Measurements from ENCODE around the gene GGA1.
A peak's percentile ranks its signal among the peaks of the same experiment; 100 is the strongest.

The GGA1 gene

DNA sequence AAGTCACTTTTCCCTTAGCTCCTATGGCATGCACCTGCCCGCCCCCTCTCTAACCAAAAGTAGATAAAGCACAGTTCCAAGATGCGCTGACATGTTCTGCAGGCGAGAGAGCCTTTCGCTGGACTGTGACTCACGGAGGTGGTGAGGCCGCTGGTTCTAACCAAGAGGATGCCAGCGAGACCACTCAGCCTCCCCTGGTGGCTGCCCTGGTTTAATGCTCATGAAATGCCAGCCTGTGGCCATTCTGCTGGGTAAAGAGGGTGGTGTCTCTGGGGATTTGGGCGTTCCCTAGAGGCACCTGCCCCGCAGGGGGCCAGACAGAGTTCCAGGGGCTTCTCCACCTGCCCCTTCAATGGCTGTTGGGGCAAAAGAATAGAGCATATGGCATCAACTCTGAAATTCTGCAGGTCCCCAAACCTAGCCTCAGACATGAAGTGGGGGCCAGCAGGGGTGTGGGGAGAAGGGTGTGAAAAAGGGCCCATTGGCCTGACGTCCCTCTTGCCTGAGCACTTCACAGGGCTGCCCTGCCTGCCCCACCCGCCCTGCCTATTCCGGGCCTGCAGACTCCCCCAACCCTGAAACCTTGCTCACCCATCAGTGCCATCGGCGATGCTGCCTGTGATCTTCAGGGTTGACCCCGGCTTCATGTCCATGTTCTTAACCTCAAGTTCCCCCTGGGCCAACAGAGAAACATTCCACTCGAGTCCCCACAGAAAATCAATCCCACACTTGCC lies 37.2 kb upstream of the GGA1 start:
- peaks cover 17% of the 10 kb centered on the region for H3K4me1 ChIP-seq (ENCODE audit: insufficient read depth, poor library complexity, severe bottlenecking)
- TF ChIP-seq, protein P1, sequence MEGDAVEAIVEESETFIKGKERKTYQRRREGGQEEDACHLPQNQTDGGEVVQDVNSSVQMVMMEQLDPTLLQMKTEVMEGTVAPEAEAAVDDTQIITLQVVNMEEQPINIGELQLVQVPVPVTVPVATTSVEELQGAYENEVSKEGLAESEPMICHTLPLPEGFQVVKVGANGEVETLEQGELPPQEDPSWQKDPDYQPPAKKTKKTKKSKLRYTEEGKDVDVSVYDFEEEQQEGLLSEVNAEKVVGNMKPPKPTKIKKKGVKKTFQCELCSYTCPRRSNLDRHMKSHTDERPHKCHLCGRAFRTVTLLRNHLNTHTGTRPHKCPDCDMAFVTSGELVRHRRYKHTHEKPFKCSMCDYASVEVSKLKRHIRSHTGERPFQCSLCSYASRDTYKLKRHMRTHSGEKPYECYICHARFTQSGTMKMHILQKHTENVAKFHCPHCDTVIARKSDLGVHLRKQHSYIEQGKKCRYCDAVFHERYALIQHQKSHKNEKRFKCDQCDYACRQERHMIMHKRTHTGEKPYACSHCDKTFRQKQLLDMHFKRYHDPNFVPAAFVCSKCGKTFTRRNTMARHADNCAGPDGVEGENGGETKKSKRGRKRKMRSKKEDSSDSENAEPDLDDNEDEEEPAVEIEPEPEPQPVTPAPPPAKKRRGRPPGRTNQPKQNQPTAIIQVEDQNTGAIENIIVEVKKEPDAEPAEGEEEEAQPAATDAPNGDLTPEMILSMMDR (IDR thresholded peaks at IDR 0.05; ENCODE audit: poor library complexity, severe bottlenecking): peak; percentile 32
- DNase-seq (ENCODE audit: low spot score): no peak

DNA sequence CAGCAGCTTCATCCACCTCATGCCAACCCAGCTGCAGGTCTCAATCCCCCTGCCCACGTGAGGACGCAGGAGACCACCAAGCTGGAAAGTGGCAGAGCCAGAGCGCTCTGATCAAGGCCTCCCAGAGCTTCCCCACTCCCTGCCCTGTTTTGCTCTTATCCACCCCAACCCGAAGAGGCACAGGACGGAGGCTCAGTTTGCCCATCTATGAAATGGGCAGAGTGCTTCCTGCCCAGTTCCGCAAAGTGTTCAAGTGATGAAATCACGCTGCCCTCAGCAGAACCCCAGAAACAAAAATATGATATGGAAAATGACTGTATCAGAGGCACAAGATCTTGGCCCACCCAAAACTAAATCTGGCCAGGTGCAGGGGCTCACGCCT lies 36.7 kb upstream of the GGA1 start:
- DNase-seq (ENCODE audit: low spot score) (no peak), ATAC-seq (ENCODE audit: low read depth) (no peak)
- Histone ChIP-seq H3K4me3 (ENCODE audit: severe bottlenecking) (no peak overlapping the region), H3K4me1 (ENCODE audit: insufficient read depth, poor library complexity, severe bottlenecking) (peaks cover 15% of the 10 kb centered on the region), H3K27me3 (ENCODE audit: insufficient read depth, poor library complexity, severe bottlenecking) (no peaks in the 10 kb centered on the region), H3K27ac (ENCODE audit: poor library complexity, severe bottlenecking) (no peak overlapping the region), H3K9me3 (ENCODE audit: severe bottlenecking) (no peaks in the 10 kb centered on the region), H3K36me3 (ENCODE audit: low read depth) (peaks cover 8% of the 10 kb centered on the region)
- TF ChIP-seq, protein P1 (IDR thresholded peaks at IDR 0.05; ENCODE audit: poor library complexity, severe bottlenecking): no peak

More for the DNA sequence above, 37.2 kb upstream of the GGA1 start:
- ATAC-seq (ENCODE audit: low read depth): peak; percentile 46
- Histone ChIP-seq H3K27ac (ENCODE audit: poor library complexity, severe bottlenecking) (no peak overlapping the region), H3K4me3 (ENCODE audit: severe bottlenecking) (no peak overlapping the region), H3K36me3 (ENCODE audit: low read depth) (peaks cover 14% of the 10 kb centered on the region), H3K9me3 (ENCODE audit: severe bottlenecking) (no peaks in the 10 kb centered on the region), H3K27me3 (ENCODE audit: insufficient read depth, poor library complexity, severe bottlenecking) (no peaks in the 10 kb centered on the region)

DNA sequence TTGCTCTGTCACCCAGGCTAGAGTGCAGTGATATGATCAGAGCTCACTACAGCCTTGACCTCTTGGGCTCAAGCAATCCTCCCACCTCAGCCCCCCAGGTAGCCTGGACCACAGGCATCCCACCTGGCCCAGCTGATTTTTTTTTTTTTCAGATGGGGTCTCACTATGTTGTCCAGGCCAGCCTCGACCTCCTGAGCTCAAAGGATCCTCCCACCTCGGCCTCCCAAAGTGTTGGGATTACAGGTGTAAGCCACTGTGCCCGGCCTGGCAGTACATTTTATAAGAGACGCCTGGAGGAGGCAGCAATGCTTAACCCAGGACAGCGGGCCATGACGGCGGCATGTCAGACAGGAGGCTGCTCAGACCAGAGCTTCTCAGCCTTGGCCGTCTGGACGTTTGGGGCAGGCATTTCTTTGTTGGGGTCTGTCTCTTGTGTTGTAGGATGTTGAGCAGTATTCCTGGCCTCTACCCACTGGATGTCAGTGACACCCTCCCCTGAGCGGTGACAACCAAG lies 33.1 kb upstream of the GGA1 start:
- DNase-seq (ENCODE audit: low spot score) (no peak), ATAC-seq (ENCODE audit: low read depth) (no peak)
- H3K4me3 ChIP-seq (ENCODE audit: severe bottlenecking): no peak overlapping the region
- no peaks in the 10 kb centered on the region for H3K36me3 ChIP-seq (ENCODE audit: low read depth)
- peaks cover 1% of the 10 kb centered on the region for H3K4me1 ChIP-seq (ENCODE audit: insufficient read depth, poor library complexity, severe bottlenecking)
- TF ChIP-seq, protein P1 (IDR thresholded peaks at IDR 0.05; ENCODE audit: poor library complexity, severe bottlenecking): no peak
- H3K27me3 ChIP-seq (ENCODE audit: insufficient read depth, poor library complexity, severe bottlenecking): no peaks in the 10 kb centered on the region
- no peak overlapping the region for H3K27ac ChIP-seq (ENCODE audit: poor library complexity, severe bottlenecking)
- no peaks in the 10 kb centered on the region for H3K9me3 ChIP-seq (ENCODE audit: severe bottlenecking)

DNA sequence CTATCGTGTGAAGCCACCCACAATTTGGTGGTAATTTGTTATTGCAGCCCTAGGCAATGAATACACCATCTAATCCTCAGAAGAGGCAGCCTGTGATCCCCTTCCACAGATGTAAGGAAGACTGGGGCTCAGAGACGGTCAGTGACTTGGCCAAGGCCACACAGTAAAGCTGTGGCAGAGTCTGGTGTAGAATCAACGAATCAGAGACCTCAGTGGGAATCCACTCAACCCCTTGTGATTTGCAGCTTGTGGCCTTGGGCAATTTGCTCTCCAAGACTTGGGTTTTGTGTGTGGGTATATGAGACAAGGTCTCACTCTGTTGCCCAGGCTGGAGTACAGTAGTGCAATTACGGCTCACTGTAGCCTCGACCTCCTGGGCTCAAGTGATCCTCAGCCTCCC lies 30.6 kb upstream of the GGA1 start:
- H3K36me3 ChIP-seq (ENCODE audit: low read depth): no peaks in the 10 kb centered on the region
- DNase-seq (ENCODE audit: low spot score) (no peak), ATAC-seq (ENCODE audit: low read depth) (no peak)
- no peak overlapping the region for H3K27ac ChIP-seq (ENCODE audit: poor library complexity, severe bottlenecking)
- H3K9me3 ChIP-seq (ENCODE audit: severe bottlenecking): no peaks in the 10 kb centered on the region
- H3K4me1 ChIP-seq (ENCODE audit: insufficient read depth, poor library complexity, severe bottlenecking): no peaks in the 10 kb centered on the region
- no peak overlapping the region for H3K4me3 ChIP-seq (ENCODE audit: severe bottlenecking)
- H3K27me3 ChIP-seq (ENCODE audit: insufficient read depth, poor library complexity, severe bottlenecking): no peaks in the 10 kb centered on the region
- TF ChIP-seq, protein P1 (IDR thresholded peaks at IDR 0.05; ENCODE audit: poor library complexity, severe bottlenecking): no peak

DNA sequence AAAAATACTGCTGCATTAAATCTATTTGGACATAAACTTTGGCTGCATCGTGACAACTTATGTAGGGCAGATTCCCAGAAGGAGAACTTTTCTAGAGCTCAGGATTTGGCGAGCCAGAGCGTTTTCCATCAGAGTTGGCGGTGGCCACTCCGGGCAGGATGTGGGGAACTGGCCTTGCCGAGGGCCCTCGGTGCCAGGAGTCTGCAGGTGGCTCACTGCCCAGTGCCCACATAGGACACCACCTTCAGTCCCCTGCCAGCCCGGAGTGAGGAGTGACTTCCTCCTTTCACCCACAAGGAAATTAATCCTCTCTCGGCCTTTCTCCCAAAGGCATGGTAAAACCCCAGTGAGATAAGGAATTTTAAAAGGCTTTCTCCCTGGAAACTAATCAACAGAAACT lies 27.1 kb upstream of the GGA1 start:
- Histone ChIP-seq H3K27ac (ENCODE audit: poor library complexity, severe bottlenecking) (no peak overlapping the region), H3K4me3 (ENCODE audit: severe bottlenecking) (no peak overlapping the region), H3K9me3 (ENCODE audit: severe bottlenecking) (no peaks in the 10 kb centered on the region), H3K4me1 (ENCODE audit: insufficient read depth, poor library complexity, severe bottlenecking) (no peaks in the 10 kb centered on the region), H3K36me3 (ENCODE audit: low read depth) (no peaks in the 10 kb centered on the region), H3K27me3 (ENCODE audit: insufficient read depth, poor library complexity, severe bottlenecking) (no peaks in the 10 kb centered on the region)
- no peak for ATAC-seq (ENCODE audit: low read depth)
- DNase-seq (ENCODE audit: low spot score): no peak
- TF ChIP-seq, protein P1 (IDR thresholded peaks at IDR 0.05; ENCODE audit: poor library complexity, severe bottlenecking): no peak
